ENCODE results near the gene ITGB1. TPM values are rescaled to one million over a fixed set of nuclear protein-coding genes. Genes with fewer than 3 reads are reported as not detected.

The ITGB1 gene
- total RNA-seq, 1 experiment from 2014 or later = 421 TPM

GRCh38 chr10:32990811-32991210 lies 32.8 kb upstream of the ITGB1 start:
- POLR2A ChIA-PET (ENCODE audit: unreplicated experiment) = interaction anchor here (0.6 kb wide), 1 partner anchor 13 kb away, joined by 5 read pairs; no protein-coding TSS in a partner anchor

GRCh38 chr10:32988604-32989003 lies 30.6 kb upstream of the ITGB1 start:
- POLR2A ChIA-PET (ENCODE audit: unreplicated experiment) = no interaction called here
- Histone ChIP-seq H3K4me3 (no peak overlapping the region), H3K36me3 (ENCODE audit: low read depth) (no peaks in the 10 kb centered on the region), H3K4me2 (no peak overlapping the region), H4K20me1 (ENCODE audit: insufficient read depth) (no peaks in the 10 kb centered on the region), H2AFZ (no peak overlapping the region), H3K27ac (no peak overlapping the region), H3K27me3 (ENCODE audit: insufficient read depth, low read depth) (no peaks in the 10 kb centered on the region), H3K79me2 (ENCODE audit: low read depth) (peaks cover 9% of the 10 kb centered on the region), H3K9me3 (ENCODE audit: insufficient read depth, low read depth) (no peaks in the 10 kb centered on the region), H3K9me2 (ENCODE audit: insufficient read depth) (no peaks in the 10 kb centered on the region), H3K4me1 (replicated peaks; ENCODE audit: insufficient read depth) (peaks cover 33% of the 10 kb centered on the region), H3F3A (ENCODE audit: insufficient read depth, low read depth) (peaks cover 24% of the 10 kb centered on the region; the same call in 1 of the 2 replicates)
- intact Hi-C loops (cut with micrococcal nuclease; ENCODE audit: unreplicated experiment) = no loop called here
- CTCF ChIA-PET = no interaction called here
- no peak for DNase-seq
- no peak for TF ChIP-seq EZH2 (IDR thresholded peaks at IDR 0.05; ENCODE audit: low read depth)
- TF ChIP-seq CTCF (conservative IDR thresholded peaks at IDR 0.05) = no peak
- BruUV-seq (replicated peaks) = no TSS peak

More at GRCh38 chr10:32990811-32991210, 32.8 kb upstream of the ITGB1 start:
- Histone ChIP-seq H3K4me3 (no peak overlapping the region), H3F3A (ENCODE audit: insufficient read depth, low read depth) (peaks cover 5% of the 10 kb centered on the region; the same call in 1 of the 2 replicates), H4K20me1 (ENCODE audit: insufficient read depth) (no peaks in the 10 kb centered on the region), H3K4me1 (replicated peaks; ENCODE audit: insufficient read depth) (peaks cover 11% of the 10 kb centered on the region), H3K9me2 (ENCODE audit: insufficient read depth) (no peaks in the 10 kb centered on the region), H3K79me2 (ENCODE audit: low read depth) (no peaks in the 10 kb centered on the region), H3K9me3 (ENCODE audit: insufficient read depth, low read depth) (no peaks in the 10 kb centered on the region), H2AFZ (no peak overlapping the region), H3K36me3 (ENCODE audit: low read depth) (no peaks in the 10 kb centered on the region), H3K27me3 (ENCODE audit: insufficient read depth, low read depth) (no peaks in the 10 kb centered on the region), H3K27ac (no peak overlapping the region), H3K4me2 (no peak overlapping the region)
- DNase-seq = no peak
- no TSS peak for BruUV-seq (replicated peaks)
- CTCF ChIA-PET = no interaction called here
- intact Hi-C loops (cut with micrococcal nuclease; ENCODE audit: unreplicated experiment) = no loop called here
- TF ChIP-seq CTCF (conservative IDR thresholded peaks at IDR 0.05) (no peak), EZH2 (IDR thresholded peaks at IDR 0.05; ENCODE audit: low read depth) (no peak)

- no TSS peak for BruUV-seq (replicated peaks)
- no peak for DNase-seq
Measured at GRCh38 chr10:32987172-32987571, 29.1 kb upstream of the ITGB1 start.

More at GRCh38 chr10:32987172-32987571, 29.1 kb upstream of the ITGB1 start:
- intact Hi-C loops (cut with micrococcal nuclease; ENCODE audit: unreplicated experiment) = no loop called here
- H4K20me1 ChIP-seq (ENCODE audit: insufficient read depth) = no peaks in the 10 kb centered on the region
- no peak overlapping the region for H3K4me2 ChIP-seq
- ChIA-PET POLR2A (ENCODE audit: unreplicated experiment) (no interaction called here), CTCF (no interaction called here)
- peaks cover 47% of the 10 kb centered on the region for H3K4me1 ChIP-seq (replicated peaks; ENCODE audit: insufficient read depth)
- H2AFZ ChIP-seq = no peak overlapping the region
- peaks cover 9% of the 10 kb centered on the region for H3K79me2 ChIP-seq (ENCODE audit: low read depth)
- H3K4me3 ChIP-seq = no peak overlapping the region
- no peak for TF ChIP-seq CTCF (conservative IDR thresholded peaks at IDR 0.05)
- no peak for TF ChIP-seq EZH2 (IDR thresholded peaks at IDR 0.05; ENCODE audit: low read depth)
- H3F3A ChIP-seq (ENCODE audit: insufficient read depth, low read depth) = peaks cover 39% of the 10 kb centered on the region
- H3K9me3 ChIP-seq (ENCODE audit: insufficient read depth, low read depth) = no peaks in the 10 kb centered on the region
- no peaks in the 10 kb centered on the region for H3K36me3 ChIP-seq (ENCODE audit: low read depth)
- no peaks in the 10 kb centered on the region for H3K27me3 ChIP-seq (ENCODE audit: insufficient read depth, low read depth)
- H3K9me2 ChIP-seq (ENCODE audit: insufficient read depth) = no peaks in the 10 kb centered on the region
- H3K27ac ChIP-seq = no peak overlapping the region
